ENCODE measurements around the gene FSHR.

Gene FSHR

DNA sequence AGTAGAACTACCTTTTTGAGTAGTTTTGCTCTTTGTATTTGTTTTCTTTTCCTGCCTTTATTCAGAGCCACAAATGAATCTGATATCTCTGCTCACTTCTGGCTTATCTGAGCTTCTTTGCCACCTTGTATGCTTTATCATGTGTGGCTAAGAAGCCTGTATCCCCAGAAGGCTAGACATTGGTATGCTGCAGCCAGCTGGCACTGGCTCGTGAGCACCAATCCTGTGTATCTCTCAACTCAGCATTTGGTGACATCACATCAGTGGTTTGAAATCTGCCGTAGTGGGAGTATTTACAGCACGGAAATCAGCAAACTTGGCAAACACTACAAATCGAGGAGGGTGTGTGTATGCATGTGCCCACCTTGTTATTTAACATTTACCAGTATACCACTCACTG is 215.1 kb downstream of the FSHR start:
- no peak overlapping the region for H2AFZ ChIP-seq (ENCODE audit: low read length)
- no peaks in the 10 kb centered on the region for H3K9me3 ChIP-seq (replicated peaks; ENCODE audit: insufficient read depth, low read length)
- H3K9me2 ChIP-seq (replicated peaks; ENCODE audit: insufficient read depth, low read length), result no peaks in the 10 kb centered on the region
- H3K27me3 ChIP-seq (replicated peaks; ENCODE audit: insufficient read depth, low read length), result no peaks in the 10 kb centered on the region
- no peak for TF ChIP-seq EZH2phosphoT487 (IDR thresholded peaks at IDR 0.05; ENCODE audit: low read length)
- TF ChIP-seq, protein P1, sequence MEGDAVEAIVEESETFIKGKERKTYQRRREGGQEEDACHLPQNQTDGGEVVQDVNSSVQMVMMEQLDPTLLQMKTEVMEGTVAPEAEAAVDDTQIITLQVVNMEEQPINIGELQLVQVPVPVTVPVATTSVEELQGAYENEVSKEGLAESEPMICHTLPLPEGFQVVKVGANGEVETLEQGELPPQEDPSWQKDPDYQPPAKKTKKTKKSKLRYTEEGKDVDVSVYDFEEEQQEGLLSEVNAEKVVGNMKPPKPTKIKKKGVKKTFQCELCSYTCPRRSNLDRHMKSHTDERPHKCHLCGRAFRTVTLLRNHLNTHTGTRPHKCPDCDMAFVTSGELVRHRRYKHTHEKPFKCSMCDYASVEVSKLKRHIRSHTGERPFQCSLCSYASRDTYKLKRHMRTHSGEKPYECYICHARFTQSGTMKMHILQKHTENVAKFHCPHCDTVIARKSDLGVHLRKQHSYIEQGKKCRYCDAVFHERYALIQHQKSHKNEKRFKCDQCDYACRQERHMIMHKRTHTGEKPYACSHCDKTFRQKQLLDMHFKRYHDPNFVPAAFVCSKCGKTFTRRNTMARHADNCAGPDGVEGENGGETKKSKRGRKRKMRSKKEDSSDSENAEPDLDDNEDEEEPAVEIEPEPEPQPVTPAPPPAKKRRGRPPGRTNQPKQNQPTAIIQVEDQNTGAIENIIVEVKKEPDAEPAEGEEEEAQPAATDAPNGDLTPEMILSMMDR (IDR thresholded peaks at IDR 0.05; ENCODE audit: low read length), result no peak
- TF ChIP-seq EZH2 (optimal IDR thresholded peaks at IDR 0.05; ENCODE audit: low read depth, low read length), result no peak
- no peaks in the 10 kb centered on the region for H4K20me1 ChIP-seq (ENCODE audit: insufficient read depth, low read length)
- peaks cover 5% of the 10 kb centered on the region; the same call in 1 of the 2 replicates for H3K4me1 ChIP-seq (ENCODE audit: low read length)
- H3K27ac ChIP-seq (ENCODE audit: low read length), result no peak overlapping the region
- H3K4me2 ChIP-seq (ENCODE audit: low read depth, low read length), result no peak overlapping the region
- H3K9ac ChIP-seq (ENCODE audit: low read length), result no peak overlapping the region
- no peaks in the 10 kb centered on the region for H3K79me2 ChIP-seq (ENCODE audit: low read length)
- DNase-seq, result no peak
- H3F3A ChIP-seq (ENCODE audit: insufficient read depth, low read length), result no peaks in the 10 kb centered on the region
- no peaks in the 10 kb centered on the region for H3K36me3 ChIP-seq (replicated peaks; ENCODE audit: insufficient read depth, low read length)
- no peak overlapping the region for H3K4me3 ChIP-seq (ENCODE audit: low read length)

DNA sequence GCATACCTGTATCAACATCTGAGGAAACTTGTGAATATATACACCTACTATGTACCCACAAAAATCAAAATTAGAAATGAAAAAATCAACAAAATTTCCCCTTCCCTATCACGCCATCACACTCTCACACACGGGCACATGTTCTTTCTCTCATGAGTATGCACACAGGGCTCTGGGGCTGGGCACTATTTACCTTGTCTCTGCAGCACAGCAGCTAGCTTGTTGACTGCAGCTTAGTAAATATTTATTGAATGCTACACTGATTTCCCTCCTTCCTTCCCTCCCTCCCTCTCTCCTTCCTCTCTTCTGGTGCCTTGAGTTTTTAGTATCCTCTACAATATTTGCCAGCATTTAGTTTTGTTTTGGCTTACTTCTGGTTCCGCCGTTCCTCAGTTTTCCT is 216.1 kb downstream of the FSHR start:
- Histone ChIP-seq H3F3A (ENCODE audit: insufficient read depth, low read length) (no peaks in the 10 kb centered on the region), H3K4me1 (ENCODE audit: low read length) (peaks cover 5% of the 10 kb centered on the region; the same call in 1 of the 2 replicates)

DNA sequence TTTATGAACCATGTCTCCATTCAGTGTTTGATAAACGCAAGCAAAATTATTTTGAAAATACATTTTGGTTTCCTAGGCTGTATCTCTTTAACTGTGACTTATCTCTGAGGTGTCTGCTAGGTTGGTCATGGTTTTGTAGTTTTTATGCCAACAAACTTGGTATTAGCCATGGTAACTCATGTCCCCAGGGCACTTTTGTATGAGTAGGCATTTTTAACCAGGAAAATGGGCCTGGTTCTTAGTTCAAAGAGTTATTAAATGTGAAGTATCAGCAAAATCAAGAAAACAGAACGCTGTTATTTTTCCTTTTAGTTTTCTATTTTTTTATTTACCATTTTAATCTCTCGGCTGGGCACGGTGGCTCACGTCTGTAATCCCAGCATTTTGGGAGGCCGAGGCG is 219.5 kb downstream of the FSHR start:
- no peak overlapping the region for H3K4me3 ChIP-seq (ENCODE audit: low read length)
- H3K79me2 ChIP-seq (ENCODE audit: low read length), result no peaks in the 10 kb centered on the region
- H3K27ac ChIP-seq (ENCODE audit: low read length), result no peak overlapping the region
- no peaks in the 10 kb centered on the region for H3K4me1 ChIP-seq (ENCODE audit: low read length)
- no peak overlapping the region for H3K4me2 ChIP-seq (ENCODE audit: low read depth, low read length)
- DNase-seq, result no peak
- H2AFZ ChIP-seq (ENCODE audit: low read length), result no peak overlapping the region
- H3K27me3 ChIP-seq (replicated peaks; ENCODE audit: insufficient read depth, low read length), result no peaks in the 10 kb centered on the region
- H3K9me2 ChIP-seq (replicated peaks; ENCODE audit: insufficient read depth, low read length), result no peaks in the 10 kb centered on the region
- H3K36me3 ChIP-seq (replicated peaks; ENCODE audit: insufficient read depth, low read length), result no peaks in the 10 kb centered on the region
- H4K20me1 ChIP-seq (ENCODE audit: insufficient read depth, low read length), result no peaks in the 10 kb centered on the region
- H3K9me3 ChIP-seq (replicated peaks; ENCODE audit: insufficient read depth, low read length), result no peaks in the 10 kb centered on the region
- no peak for TF ChIP-seq EZH2phosphoT487 (IDR thresholded peaks at IDR 0.05; ENCODE audit: low read length)
- TF ChIP-seq EZH2 (optimal IDR thresholded peaks at IDR 0.05; ENCODE audit: low read depth, low read length), result no peak
- TF ChIP-seq, protein P1 (IDR thresholded peaks at IDR 0.05; ENCODE audit: low read length), result no peak
- H3K9ac ChIP-seq (ENCODE audit: low read length), result no peak overlapping the region
- H3F3A ChIP-seq (ENCODE audit: insufficient read depth, low read length), result no peaks in the 10 kb centered on the region

More for the DNA sequence above, 216.1 kb downstream of the FSHR start:
- H3K9me3 ChIP-seq (replicated peaks; ENCODE audit: insufficient read depth, low read length), result no peaks in the 10 kb centered on the region
- no peak overlapping the region for H2AFZ ChIP-seq (ENCODE audit: low read length)
- no peaks in the 10 kb centered on the region for H3K36me3 ChIP-seq (replicated peaks; ENCODE audit: insufficient read depth, low read length)
- no peak overlapping the region for H3K4me3 ChIP-seq (ENCODE audit: low read length)
- H3K9me2 ChIP-seq (replicated peaks; ENCODE audit: insufficient read depth, low read length), result no peaks in the 10 kb centered on the region
- no peak overlapping the region for H3K27ac ChIP-seq (ENCODE audit: low read length)
- H3K4me2 ChIP-seq (ENCODE audit: low read depth, low read length), result no peak overlapping the region
- TF ChIP-seq EZH2 (optimal IDR thresholded peaks at IDR 0.05; ENCODE audit: low read depth, low read length) (no peak), EZH2phosphoT487 (IDR thresholded peaks at IDR 0.05; ENCODE audit: low read length) (no peak)
- TF ChIP-seq, protein P1 (IDR thresholded peaks at IDR 0.05; ENCODE audit: low read length), result no peak
- no peak for DNase-seq
- H3K79me2 ChIP-seq (ENCODE audit: low read length), result no peaks in the 10 kb centered on the region
- no peaks in the 10 kb centered on the region for H3K27me3 ChIP-seq (replicated peaks; ENCODE audit: insufficient read depth, low read length)
- H3K9ac ChIP-seq (ENCODE audit: low read length), result no peak overlapping the region
- no peaks in the 10 kb centered on the region for H4K20me1 ChIP-seq (ENCODE audit: insufficient read depth, low read length)

Measured in MM.1S (cell line).